ENCODE data around the gene GPRC5A.

DNA sequence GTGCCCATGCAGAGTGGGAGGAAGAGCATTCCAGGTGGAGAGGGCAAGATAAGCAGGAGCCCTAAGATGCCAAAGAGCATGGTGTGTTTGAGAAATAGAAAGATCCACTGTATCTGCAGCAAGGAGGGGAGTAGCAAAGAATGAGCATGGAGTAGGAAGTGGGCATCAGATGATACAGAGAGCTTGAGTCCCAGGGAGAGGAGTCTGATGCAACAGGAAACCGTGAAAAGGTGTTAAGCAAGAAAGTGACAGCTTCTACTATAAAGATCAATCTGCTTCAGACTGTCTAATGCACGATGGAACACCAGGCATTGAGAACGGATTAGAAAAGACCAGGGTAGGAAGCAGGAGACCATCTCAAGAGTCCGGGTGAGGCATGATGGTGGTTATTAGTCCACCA, 72.9 kb downstream of the GPRC5A start:
- TF ChIP-seq, protein P1, sequence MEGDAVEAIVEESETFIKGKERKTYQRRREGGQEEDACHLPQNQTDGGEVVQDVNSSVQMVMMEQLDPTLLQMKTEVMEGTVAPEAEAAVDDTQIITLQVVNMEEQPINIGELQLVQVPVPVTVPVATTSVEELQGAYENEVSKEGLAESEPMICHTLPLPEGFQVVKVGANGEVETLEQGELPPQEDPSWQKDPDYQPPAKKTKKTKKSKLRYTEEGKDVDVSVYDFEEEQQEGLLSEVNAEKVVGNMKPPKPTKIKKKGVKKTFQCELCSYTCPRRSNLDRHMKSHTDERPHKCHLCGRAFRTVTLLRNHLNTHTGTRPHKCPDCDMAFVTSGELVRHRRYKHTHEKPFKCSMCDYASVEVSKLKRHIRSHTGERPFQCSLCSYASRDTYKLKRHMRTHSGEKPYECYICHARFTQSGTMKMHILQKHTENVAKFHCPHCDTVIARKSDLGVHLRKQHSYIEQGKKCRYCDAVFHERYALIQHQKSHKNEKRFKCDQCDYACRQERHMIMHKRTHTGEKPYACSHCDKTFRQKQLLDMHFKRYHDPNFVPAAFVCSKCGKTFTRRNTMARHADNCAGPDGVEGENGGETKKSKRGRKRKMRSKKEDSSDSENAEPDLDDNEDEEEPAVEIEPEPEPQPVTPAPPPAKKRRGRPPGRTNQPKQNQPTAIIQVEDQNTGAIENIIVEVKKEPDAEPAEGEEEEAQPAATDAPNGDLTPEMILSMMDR (IDR thresholded peaks at IDR 0.05; ENCODE audit: low read length), result no peak
- no peak for TF ChIP-seq EZH2 (optimal IDR thresholded peaks at IDR 0.05; ENCODE audit: low read depth, low read length)
- TF ChIP-seq EZH2phosphoT487 (IDR thresholded peaks at IDR 0.05; ENCODE audit: low read length), result no peak

Data from MM.1S (cell line).